ENCODE data around the gene CDC14B.

GRCh38 chr9:96492993-96493531 is 126.6 kb downstream of the CDC14B start:
- no peak for TF ChIP-seq CTCF (IDR thresholded peaks at IDR 0.05)
- TF ChIP-seq EZH2 (IDR thresholded peaks at IDR 0.05; ENCODE audit: borderline replicate concordance, insufficient read depth, low read depth, low read length, poor library complexity, severe bottlenecking) = no peak

All from B cell (primary cell).